Measurements from ENCODE around the gene SH2B3. TPM values are rescaled to one million over a fixed set of nuclear protein-coding genes. Genes with fewer than 3 reads are reported as not detected.
A peak's percentile ranks its signal among the peaks of the same experiment; 100 is the strongest.

SH2B3 gene
- total RNA-seq, 4 donors from 2014 or later = 14.1 to 36.5 (median 25.6) TPM

DNA sequence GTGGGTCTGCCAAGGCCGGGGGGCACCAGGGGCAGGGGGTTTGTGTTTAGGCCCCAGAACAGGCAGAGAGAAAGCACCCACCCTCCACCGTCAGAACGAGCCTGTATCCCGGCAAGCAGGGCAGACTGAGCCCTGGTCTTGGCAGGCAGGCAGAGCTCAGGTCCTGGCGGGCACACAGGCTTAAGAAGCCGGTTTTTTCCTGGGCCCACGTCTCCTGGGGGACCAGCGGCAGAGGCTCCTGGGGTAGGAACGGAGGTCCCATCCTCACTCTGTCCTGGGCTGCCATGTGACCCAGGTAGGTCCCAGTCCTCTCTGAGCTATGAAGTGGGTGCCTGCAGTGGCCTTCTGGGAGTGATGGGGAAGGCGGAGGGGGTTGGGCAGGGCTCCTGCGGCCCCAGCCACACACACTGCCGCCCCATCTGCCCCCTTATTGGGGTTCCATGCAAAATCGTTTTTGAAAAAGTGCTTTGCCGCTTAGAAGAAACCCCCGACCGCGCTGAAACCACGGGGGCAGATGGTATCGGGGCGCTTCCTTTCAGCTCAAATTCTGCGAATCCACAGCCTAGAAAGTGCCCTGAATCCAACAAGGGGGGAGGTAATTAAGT lies 24.2 kb downstream of the SH2B3 start:
- H3K4me1 ChIP-seq = peaks cover under 1 to 58% of the 10 kb centered on the region in 2 donors
- no peak overlapping the region for H3K4me3 ChIP-seq (replicated peaks in 1 of 3)
- 68 to 74% methylated on average over 15 to 21 of the region's 21 CpGs for WGBS, 2 donors
- intact Hi-C loops (cut with DNase I) = no loop called here
- peak overlapping the region; percentile 8 to 71 (median 59) for H3K27ac ChIP-seq
- H3K9me3 ChIP-seq = no peaks in the 10 kb centered on the region
- H3K27me3 ChIP-seq = no peaks in the 10 kb centered on the region
- TF ChIP-seq POLR2A (IDR thresholded peaks at IDR 0.05) (no peak), CTCF (IDR thresholded peaks at IDR 0.05) (no peak)
- DNase-seq = no peak
- H3K36me3 ChIP-seq = no peaks in the 10 kb centered on the region

DNA sequence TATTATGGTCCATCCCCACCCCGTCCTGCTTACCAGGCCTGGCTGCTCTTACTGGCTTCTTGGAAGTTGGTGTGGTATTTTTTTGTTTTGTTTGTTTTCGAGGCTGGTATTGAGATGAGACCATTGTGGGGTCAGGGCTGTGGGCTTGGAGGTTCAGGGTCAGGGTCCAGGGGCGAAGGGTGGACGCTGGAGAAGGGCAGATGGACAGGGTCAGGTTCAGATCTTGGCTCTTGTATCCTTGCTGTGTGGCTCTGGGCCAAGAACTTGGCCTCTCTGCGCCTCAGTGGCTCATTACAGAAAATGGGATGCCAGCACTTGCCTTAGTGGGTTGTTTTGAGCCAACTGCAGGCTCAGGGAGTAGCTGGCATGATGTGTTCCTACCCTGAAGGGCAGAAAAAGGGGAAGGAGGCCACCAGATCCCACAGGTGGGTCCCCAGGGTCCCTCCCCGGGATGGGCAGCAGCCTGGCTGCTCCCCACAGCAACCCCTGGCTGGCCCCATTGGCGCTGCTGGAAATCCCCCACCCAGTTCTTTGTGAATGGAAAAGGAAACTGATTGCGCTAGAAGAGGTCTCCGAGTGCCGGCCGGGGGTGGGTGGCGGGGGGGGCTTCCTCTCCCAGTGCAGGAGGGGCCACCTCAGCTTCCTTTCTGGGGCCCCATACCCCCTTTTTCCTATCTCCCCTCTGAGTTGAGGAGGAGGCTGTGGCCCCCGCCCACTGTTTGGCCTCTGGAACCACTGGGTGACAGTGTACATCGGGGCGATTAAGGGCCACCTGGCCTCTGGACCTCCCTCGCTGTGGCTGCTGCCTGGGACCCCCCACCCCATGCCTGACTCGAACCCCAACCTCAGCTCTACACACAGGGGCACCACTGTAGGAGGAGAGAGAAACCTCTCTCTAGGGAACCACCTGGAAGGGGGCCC lies 25.0 kb downstream of the SH2B3 start:
- peaks cover 7 to 58% of the 10 kb centered on the region in 2 donors for H3K4me1 ChIP-seq
- no peak overlapping the region for H3K4me3 ChIP-seq (replicated peaks in 1 of 3)

GRCh38 chr12:111431772-111432171 lies 26.0 kb downstream of the SH2B3 start:
- WGBS, 2 donors = 83 to 88% methylated on average over 6 of the region's 6 CpGs
- DNase-seq = no peak
- Histone ChIP-seq H3K4me1 (peaks cover 12 to 61% of the 10 kb centered on the region in 2 donors), H3K27me3 (no peaks in the 10 kb centered on the region), H3K4me3 (replicated peaks in 1 of 3) (no peak overlapping the region), H3K9me3 (no peaks in the 10 kb centered on the region), H3K27ac (peak overlapping the region in 2 of 3 donors; percentile 59 to 71), H3K36me3 (no peaks in the 10 kb centered on the region)
- TF ChIP-seq CTCF (IDR thresholded peaks at IDR 0.05) (no peak), POLR2A (IDR thresholded peaks at IDR 0.05) (no peak)
- intact Hi-C loops (cut with DNase I) = no loop called here

More for the DNA sequence above, 25.0 kb downstream of the SH2B3 start:
- WGBS, 2 donors = 67 to 70% methylated on average over 13 to 17 of the region's 17 CpGs
- TF ChIP-seq CTCF (IDR thresholded peaks at IDR 0.05) (no peak), POLR2A (IDR thresholded peaks at IDR 0.05) (no peak)
- H3K27me3 ChIP-seq = no peaks in the 10 kb centered on the region
- intact Hi-C loops (cut with DNase I) = no loop called here
- H3K27ac ChIP-seq = peak overlapping the region; percentile 50 to 71 (median 59)
- H3K9me3 ChIP-seq = no peaks in the 10 kb centered on the region
- H3K36me3 ChIP-seq = no peaks in the 10 kb centered on the region
- DNase-seq = no peak

GRCh38 chr12:111434049-111434448 lies 28.3 kb downstream of the SH2B3 start:
- no peak for DNase-seq
- WGBS, 2 donors = 72 to 75% methylated on average over 3 of the region's 3 CpGs
- intact Hi-C loops (cut with DNase I) = no loop called here
- Histone ChIP-seq H3K27me3 (no peaks in the 10 kb centered on the region), H3K9me3 (no peaks in the 10 kb centered on the region), H3K4me3 (replicated peaks in 1 of 3) (no peak overlapping the region), H3K36me3 (no peaks in the 10 kb centered on the region), H3K4me1 (peaks cover 12 to 66% of the 10 kb centered on the region in 2 donors), H3K27ac (peak overlapping the region; percentile 48 to 71 (median 59))
- TF ChIP-seq CTCF (IDR thresholded peaks at IDR 0.05) = no peak
- no peak for TF ChIP-seq POLR2A (IDR thresholded peaks at IDR 0.05)

Data from thyroid gland (tissue), 4 donors.